ENCODE measurements around the gene OR52E5.

Gene OR52E5

GRCh38 chr11:5892908-5893307 lies at the start of gene OR52E5:
OR52E5 (plus strand) TSS chr11:5893208; CDS start chr11:5900777, 7,569 bp downstream.
- no peak for TF ChIP-seq CTCF (IDR thresholded peaks at IDR 0.05)

GRCh38 chr11:5846701-5847100 lies 46.3 kb upstream of the OR52E5 start:
- TF ChIP-seq CTCF (IDR thresholded peaks at IDR 0.05) = no peak

- no peak for TF ChIP-seq CTCF (IDR thresholded peaks at IDR 0.05)
Measured at GRCh38 chr11:5847711-5848110, 45.3 kb upstream of the OR52E5 start.

GRCh38 chr11:5851002-5851401 lies 42.0 kb upstream of the OR52E5 start:
- TF ChIP-seq CTCF (IDR thresholded peaks at IDR 0.05) = no peak

- no peak for TF ChIP-seq CTCF (IDR thresholded peaks at IDR 0.05)
Measured at GRCh38 chr11:5857590-5857989, 35.4 kb upstream of the OR52E5 start, which contains the start of gene OR52E8. OR52E8 (minus strand) TSS chr11:5857690; CDS start chr11:5857690, 0 bp downstream.

- no peak for TF ChIP-seq CTCF (IDR thresholded peaks at IDR 0.05)
Measured at GRCh38 chr11:5865826-5866225, 27.2 kb upstream of the OR52E5 start.

- TF ChIP-seq CTCF (IDR thresholded peaks at IDR 0.05) = no peak
Measured at GRCh38 chr11:5878564-5878963, 14.4 kb upstream of the OR52E5 start.

- no peak for TF ChIP-seq CTCF (IDR thresholded peaks at IDR 0.05)
Measured at GRCh38 chr11:5880329-5880728, 12.7 kb upstream of the OR52E5 start, which contains the start of gene OR52E4. OR52E4 (plus strand) TSS chr11:5880629; CDS start chr11:5884293, 3,664 bp downstream.
